Naive thymus-derived CD8-positive, alpha-beta T cell (primary cell): ENCODE data around the gene PGAM5. TPM values are rescaled to one million over a fixed set of nuclear protein-coding genes. Genes with fewer than 3 reads are reported as not detected.
"Not testable (repeated sequence)": the region's sequence is repeated elsewhere in the genome, so short reads cannot be mapped to it uniquely, and the experiment has no call there.

Experiments
- ATAC-seq, 2 donors: fragments of 150-1000 bp; cut with Tn5 transposase in 1 of 2; sonication (Bioruptor Pico), chemical (Tn5 transposase) in 1 of 2; 1 replicate in 1 of 2; 2 replicates in 1 of 2; pipeline ENCODE4 v1.10.0; 2021; ENCODE audit warnings: mild to moderate bottlenecking in 2 of 2, moderate library complexity in 2 of 2
- POLR2A ChIA-PET: fragments of 350-600 bp; sonication (Branson Sonifier 250); formaldehyde crosslinking; loops from one replicate; lab custom pipeline; 2021; ENCODE audit warnings: antibody characterized with exemption; lab: Charles Lee
- DNase-seq, 10 donors: peaks; one replicate each; pipeline versions ENCODE4 v3.0.0 to v3.0.0-alpha.2; 2020 to 2022
- H3K27ac Mint-ChIP-seq, 10 donors: one replicate each; pipeline ENCODE4 v1.8.0; 2020 to 2022; ENCODE audit warnings: mild to moderate bottlenecking in 10 of 10, mixed read lengths in 10 of 10, moderate library complexity in 4 of 10, inconsistent platforms in 1 of 10
- H3K27me3 Mint-ChIP-seq, 5 donors: one replicate each; pipeline ENCODE4 v1.8.0; 2021 to 2022; ENCODE audit warnings: mixed read lengths in 5 of 5
- H3K36me3 Mint-ChIP-seq, 3 donors: one replicate each; pipeline ENCODE4 v1.8.0; 2020 to 2022; ENCODE audit warnings: mixed read lengths in 3 of 3, mild to moderate bottlenecking in 2 of 3, inconsistent platforms in 1 of 3
- H3K4me1 Mint-ChIP-seq, 4 donors: one replicate each; pipeline ENCODE4 v1.8.0; 2021 to 2022; ENCODE audit warnings: mixed read lengths in 4 of 4
- H3K4me3 Mint-ChIP-seq, 10 donors: one replicate each; pipeline ENCODE4 v1.8.0; 2020 to 2022; ENCODE audit warnings: mild to moderate bottlenecking in 10 of 10, mixed read lengths in 10 of 10, moderate library complexity in 6 of 10, inconsistent platforms in 1 of 10
- H3K9me3 Mint-ChIP-seq, 9 donors: one replicate each; pipeline ENCODE4 v1.8.0; 2020 to 2022; ENCODE audit warnings: mixed read lengths in 9 of 9, mild to moderate bottlenecking in 3 of 9, inconsistent platforms in 1 of 9, moderate library complexity in 1 of 9
- polyA plus RNA-seq, 3 donors: library from polyadenylated mRNA; unstranded; fragments of 300-500 nt; fragmentation: Illumina TruSeq; gene quantifications; one replicate each; pipeline ENCODE4 v1.2.3, GENCODE V29; 2021
- total RNA-seq, 8 experiments: library from RNA in 2 of 8; stranded (reverse) in 2 of 8; gene quantifications; one replicate each; pipeline ENCODE4 v1.2.3 and lab custom pipeline; 2021 to 2026

Gene PGAM5
- total and polyA plus RNA-seq, 5 experiments from 2014 or later = 20.9 to 30.9 (median 27.5) TPM

DNA sequence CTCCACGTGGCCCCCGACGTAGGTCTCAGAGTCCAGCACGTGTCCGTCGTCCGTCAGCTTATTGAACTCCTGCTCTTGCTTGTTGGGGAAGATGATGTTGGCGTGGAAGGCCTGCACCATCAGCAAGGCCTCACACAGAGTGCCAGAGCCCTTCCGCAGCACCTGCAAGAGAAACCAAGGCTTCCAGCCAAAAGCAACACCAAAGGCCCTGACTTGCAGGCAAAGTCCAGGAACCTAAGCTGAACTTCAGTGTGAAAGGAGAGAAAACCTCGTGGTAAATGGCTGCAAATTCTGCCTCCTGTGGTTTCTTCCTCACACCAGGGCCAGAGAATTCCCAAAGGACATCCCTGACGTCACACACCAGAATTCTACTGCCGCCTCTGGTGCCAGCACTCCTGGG, 38.0 kb upstream of the PGAM5 start:
- Mint-ChIP-seq H3K27me3 (no peaks in the 10 kb centered on the region), H3K4me3 (no peak overlapping the region), H3K36me3 (peaks cover 5 to 75% (median 32%) of the 10 kb centered on the region in 3 donors), H3K9me3 (no peaks in the 10 kb centered on the region), H3K4me1 (peaks cover 0 to 1% (median 0%) of the 10 kb centered on the region in 4 donors), H3K27ac (no peak overlapping the region)
- DNase-seq (no peak), ATAC-seq (no peak)
- POLR2A ChIA-PET = no interaction called here

DNA sequence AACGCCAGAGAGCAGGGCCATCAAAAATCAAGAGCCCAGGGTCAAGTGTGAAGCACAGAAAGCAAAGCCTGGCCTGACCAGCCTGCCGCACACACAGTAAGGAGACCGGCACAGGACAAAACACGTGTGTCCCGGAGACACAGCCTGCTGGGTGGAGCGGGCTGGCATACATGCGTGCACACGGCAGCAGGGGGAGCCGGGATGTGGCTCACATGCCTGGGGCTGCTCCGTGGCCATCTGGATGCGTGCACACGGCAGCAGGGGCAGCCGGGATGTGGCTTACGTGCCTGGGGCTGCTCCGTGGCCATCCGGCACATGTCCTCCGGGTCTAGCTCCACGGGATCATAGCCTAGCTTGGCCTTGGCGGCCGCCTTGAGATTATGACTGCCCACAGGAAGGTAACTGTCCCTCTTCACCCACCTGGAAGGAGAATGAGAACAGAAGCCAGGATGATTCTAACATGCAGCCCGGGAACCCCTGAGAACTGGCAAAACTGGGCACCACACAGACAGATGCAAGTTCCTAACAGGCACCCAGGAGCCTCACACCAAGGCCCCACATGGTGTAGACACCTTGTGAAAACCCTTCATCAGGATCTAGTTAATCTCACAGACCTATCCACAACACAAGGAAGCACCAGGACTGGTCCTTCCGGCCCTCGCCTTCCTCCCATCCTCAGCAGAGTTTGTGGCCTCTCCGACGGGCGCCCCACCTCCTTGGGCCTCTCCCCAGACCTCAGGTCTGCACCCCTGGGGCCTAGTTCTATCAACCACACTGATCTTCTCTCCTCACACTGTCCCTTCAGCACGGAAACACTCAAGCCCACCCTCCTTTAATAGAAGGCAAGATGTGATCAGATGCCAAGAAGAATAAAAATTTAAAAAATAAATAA, 37.1 kb upstream of the PGAM5 start:
- DNase-seq (no peak), ATAC-seq (no peak)
- Mint-ChIP-seq H3K27ac (no peak overlapping the region), H3K4me3 (no peak overlapping the region), H3K36me3 (peaks cover 5 to 73% (median 31%) of the 10 kb centered on the region in 3 donors), H3K4me1 (peaks cover 0 to 1% (median 0%) of the 10 kb centered on the region in 4 donors), H3K27me3 (no peaks in the 10 kb centered on the region), H3K9me3 (no peaks in the 10 kb centered on the region)
- POLR2A ChIA-PET = no interaction called here

GRCh38 chr12:132674561-132674960, 36.1 kb upstream of the PGAM5 start:
- Mint-ChIP-seq H3K4me1 (peaks cover 0 to 1% (median 0%) of the 10 kb centered on the region in 4 donors), H3K27ac (peak overlapping the region in 2 of 10 donors; percentile 49 to 73), H3K36me3 (peaks cover 5 to 71% (median 24%) of the 10 kb centered on the region in 3 donors), H3K9me3 (no peaks in the 10 kb centered on the region), H3K4me3 (no peak overlapping the region), H3K27me3 (no peaks in the 10 kb centered on the region)
- ATAC-seq = no peak
- POLR2A ChIA-PET = no interaction called here
- no peak for DNase-seq

- no peak for DNase-seq
- Mint-ChIP-seq H3K27me3 (no peaks in the 10 kb centered on the region), H3K4me3 (no peak overlapping the region), H3K27ac (no peak overlapping the region), H3K4me1 (peaks cover 0 to 12% (median 5%) of the 10 kb centered on the region in 4 donors), H3K9me3 (no peaks in the 10 kb centered on the region), H3K36me3 (peaks cover 9 to 73% (median 28%) of the 10 kb centered on the region in 3 donors)
- POLR2A ChIA-PET = no interaction called here
- ATAC-seq = no peak
Measured at GRCh38 chr12:132675757-132676432, 34.7 kb upstream of the PGAM5 start.

DNA sequence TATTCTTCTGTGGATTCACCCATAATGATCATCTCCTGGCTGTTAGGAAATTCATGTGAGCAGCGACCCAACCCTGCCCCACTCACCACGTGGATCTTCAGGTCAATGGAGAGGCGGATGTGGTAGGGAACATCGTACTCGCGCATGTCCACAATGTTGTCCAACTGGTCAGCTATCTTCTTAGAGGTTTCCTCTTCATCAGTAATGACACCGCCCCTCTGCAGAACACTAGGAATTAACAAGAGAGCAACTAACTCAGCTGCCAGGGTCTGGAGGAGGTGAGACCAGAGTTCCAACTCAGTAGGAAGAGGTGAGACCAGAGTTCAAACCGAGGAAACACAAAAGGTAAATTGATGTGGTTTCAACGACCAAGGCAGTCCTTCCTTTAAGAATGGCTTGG, 33.1 kb upstream of the PGAM5 start:
- peaks cover 9 to 60% (median 23%) of the 10 kb centered on the region in 3 donors for H3K36me3 Mint-ChIP-seq
- ATAC-seq (no peak), DNase-seq (no peak)
- H3K4me3 Mint-ChIP-seq = no peak overlapping the region
- H3K4me1 Mint-ChIP-seq = peaks cover 0 to 13% (median 7%) of the 10 kb centered on the region in 4 donors
- POLR2A ChIA-PET = no interaction called here
- H3K9me3 Mint-ChIP-seq = no peaks in the 10 kb centered on the region
- no peak overlapping the region for H3K27ac Mint-ChIP-seq
- H3K27me3 Mint-ChIP-seq = no peaks in the 10 kb centered on the region

DNA sequence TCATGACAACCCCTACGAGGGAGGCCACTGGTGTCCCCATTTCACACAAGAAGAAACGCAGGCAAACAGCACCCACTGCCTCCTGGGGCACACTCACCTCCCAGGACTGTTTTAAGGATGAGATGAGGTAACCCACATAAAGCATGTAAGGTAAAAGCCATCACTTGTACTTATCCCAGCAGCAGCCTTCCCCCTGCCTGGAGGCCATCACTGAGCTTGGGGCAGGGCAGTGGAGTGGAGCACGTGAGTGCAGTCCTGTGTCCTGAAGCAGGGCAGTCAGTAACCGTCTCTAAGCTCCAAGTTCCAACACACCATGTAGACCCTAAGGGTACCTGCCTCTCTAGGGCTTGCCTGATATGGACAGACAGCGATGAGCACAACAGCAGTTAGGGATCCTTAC, 25.2 kb upstream of the PGAM5 start:
- Mint-ChIP-seq H3K27me3 (no peaks in the 10 kb centered on the region), H3K27ac (peak overlapping the region in 2 of 10 donors; percentile 37 to 71), H3K4me1 (peaks cover 10 to 26% (median 17%) of the 10 kb centered on the region in 4 donors), H3K36me3 (no peaks in the 10 kb centered on the region), H3K4me3 (peak overlapping the region; percentile 31 to 80 (median 64)), H3K9me3 (no peaks in the 10 kb centered on the region)
- POLR2A ChIA-PET = interaction anchor here (0.5 to 1.3 kb wide), 3 partner anchors 10 to 386 kb away, joined by 3 to 5 read pairs (median 4); no protein-coding TSS in a partner anchor
- ATAC-seq (no peak), DNase-seq (no peak)

- DNase-seq = no peak
- H3K4me3 Mint-ChIP-seq = peak overlapping the region; percentile 36 to 87 (median 82)
- POLR2A ChIA-PET = no interaction called here
- H3K9me3 Mint-ChIP-seq = no peaks in the 10 kb centered on the region
- peaks cover 0 to 2% (median 0%) of the 10 kb centered on the region in 3 donors for H3K36me3 Mint-ChIP-seq
- peak overlapping the region in 1 of 10 donors; percentile 14 for H3K27ac Mint-ChIP-seq
- H3K4me1 Mint-ChIP-seq = peaks cover 5 to 21% (median 13%) of the 10 kb centered on the region in 4 donors
- no peaks in the 10 kb centered on the region for H3K27me3 Mint-ChIP-seq
- ATAC-seq = peak; percentile 50 to 55
Measured at GRCh38 chr12:132686825-132687210, 23.8 kb upstream of the PGAM5 start.

GRCh38 chr12:132687211-132688164, 23.2 kb upstream of the PGAM5 start, which contains the start of the genes POLE and PXMP2:
Gene POLE, minus strand, starts transcription at chr12:132687342. Its CDS starts 27 bp downstream, at chr12:132687315.
Gene PXMP2, plus strand, starts transcription at chr12:132687587. Its CDS starts 84 bp downstream, at chr12:132687671.
- H3K9me3 Mint-ChIP-seq = no peaks in the 10 kb centered on the region
- DNase-seq (peak; percentile 87 to 96 (median 91)), ATAC-seq (peak; percentile 92 to 93)
- no peaks in the 10 kb centered on the region for H3K27me3 Mint-ChIP-seq
- H3K36me3 Mint-ChIP-seq = peaks cover 0 to 2% (median 0%) of the 10 kb centered on the region in 3 donors
- H3K4me1 Mint-ChIP-seq = peaks cover 5 to 21% (median 13%) of the 10 kb centered on the region in 4 donors
- peak within 1 kb of the TSS; percentile 72 to 91 (median 84) for H3K4me3 Mint-ChIP-seq
- H3K27ac Mint-ChIP-seq = peak within 1 kb of the TSS in 4 of 10 donors; percentile 32 to 62 (median 52)
- POLR2A ChIA-PET = no interaction called here

DNA sequence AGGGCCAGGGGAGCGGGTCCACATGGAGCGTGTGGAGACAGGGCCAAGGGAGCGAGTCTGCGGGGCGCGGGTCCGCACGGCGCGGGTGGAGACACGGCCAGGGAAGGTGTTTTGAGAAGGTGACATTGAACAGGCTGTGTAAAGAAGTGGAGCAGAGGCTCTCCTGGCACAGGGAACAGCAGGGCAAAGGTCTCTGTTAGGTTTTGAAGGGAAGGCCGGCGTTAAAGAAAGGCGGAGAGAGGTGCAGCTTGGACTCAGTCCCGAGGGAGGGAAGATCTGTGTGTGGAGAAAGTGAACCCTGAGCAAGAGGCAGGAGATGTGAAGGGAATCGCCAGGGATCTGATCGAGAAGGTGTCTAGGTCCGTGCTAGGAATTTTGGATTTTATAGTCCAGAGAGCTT, 21.4 kb upstream of the PGAM5 start:
- Mint-ChIP-seq H3K4me1 (peaks cover 4 to 20% (median 13%) of the 10 kb centered on the region in 4 donors), H3K36me3 (peaks cover 0 to 2% (median 0%) of the 10 kb centered on the region in 3 donors), H3K27me3 (no peaks in the 10 kb centered on the region), H3K4me3 (peak overlapping the region; percentile 20 to 78 (median 68)), H3K27ac (peak overlapping the region in 4 of 10 donors; percentile 5 to 67 (median 20)), H3K9me3 (no peaks in the 10 kb centered on the region)
- ATAC-seq (no peak), DNase-seq (no peak)
- POLR2A ChIA-PET = no interaction called here

GRCh38 chr12:132690112-132690511, 20.5 kb upstream of the PGAM5 start:
- H3K4me3 Mint-ChIP-seq = peak overlapping the region in 6 of 10 donors; percentile 31 to 78 (median 52)
- DNase-seq (no peak), ATAC-seq (no peak)
- peaks cover 4 to 19% (median 11%) of the 10 kb centered on the region in 4 donors for H3K4me1 Mint-ChIP-seq
- peaks cover 0 to 2% (median 0%) of the 10 kb centered on the region in 3 donors for H3K36me3 Mint-ChIP-seq
- H3K9me3 Mint-ChIP-seq = no peaks in the 10 kb centered on the region
- no peaks in the 10 kb centered on the region for H3K27me3 Mint-ChIP-seq
- POLR2A ChIA-PET = no interaction called here
- H3K27ac Mint-ChIP-seq = peak overlapping the region in 3 of 10 donors; percentile 4 to 47 (median 39)

- H3K4me3 Mint-ChIP-seq, ATAC-seq, H3K9me3 Mint-ChIP-seq, H3K27ac Mint-ChIP-seq, DNase-seq, H3K4me1 Mint-ChIP-seq, H3K27me3 Mint-ChIP-seq, POLR2A ChIA-PET: not testable (repeated sequence)
- peaks cover 0 to 12% (median 2%) of the 10 kb centered on the region in 3 donors for H3K36me3 Mint-ChIP-seq
Measured at GRCh38 chr12:132692030-132692429, 18.6 kb upstream of the PGAM5 start.
